HepG2 (cell line): ENCODE measurements around the gene FAM89B. TPM values are rescaled to one million over a fixed set of nuclear protein-coding genes. Genes with fewer than 3 reads are reported as not detected.

Experiments
- JARID2 ChIP-seq: sonication (generic); formaldehyde crosslinking; IDR thresholded peaks from 2 replicates; pipeline ENCODE4 v1.8.1; 2023; ENCODE audit warnings: missing genetic modification reagents, inconsistent platforms; ENCODE audit not compliant: insufficient replicate concordance
- KLF15 ChIP-seq: sonication (generic); formaldehyde crosslinking; IDR thresholded peaks from 2 replicates; pipeline ENCODE4 v1.8.1; 2023; ENCODE audit warnings: borderline replicate concordance, mild to moderate bottlenecking, inconsistent platforms, missing genetic modification reagents, mixed read lengths
- MEF2D ChIP-seq: sonication (generic); formaldehyde crosslinking; IDR thresholded peaks from 2 replicates; pipeline ENCODE4 v1.5.1; 2020; ENCODE audit warnings: mild to moderate bottlenecking, missing genetic modification reagents
- NFAT5 ChIP-seq: sonication (generic); formaldehyde crosslinking; IDR thresholded peaks from 2 replicates; pipeline ENCODE4 v1.4.0; 2020; ENCODE audit warnings: missing genetic modification reagents
- RBAK ChIP-seq: sonication (generic); formaldehyde crosslinking; IDR thresholded peaks from 2 replicates; pipeline ENCODE4 v1.5.1; 2020; ENCODE audit warnings: mild to moderate bottlenecking, missing genetic modification reagents
- RFX1 ChIP-seq: fragments of 450-650 bp; IDR thresholded peaks from 2 replicates; pipeline ENCODE4 v1.6.1; 2017
- ZBED4 ChIP-seq: sonication (generic); formaldehyde crosslinking; IDR thresholded peaks from 2 replicates; pipeline ENCODE4 v1.4.0; 2020; ENCODE audit warnings: missing genetic modification reagents, borderline replicate concordance
- ZBTB42 ChIP-seq: sonication (generic); formaldehyde crosslinking; IDR thresholded peaks from 2 replicates; pipeline ENCODE4 v1.5.0; 2020; ENCODE audit warnings: mild to moderate bottlenecking, missing genetic modification reagents
- ZBTB44 ChIP-seq: sonication (generic); formaldehyde crosslinking; IDR thresholded peaks from 2 replicates; pipeline ENCODE4 v1.4.0; 2020; ENCODE audit warnings: missing genetic modification reagents
- ZNF230 ChIP-seq: sonication (generic); formaldehyde crosslinking; IDR thresholded peaks from 2 replicates; pipeline ENCODE4 v1.4.0; 2020; ENCODE audit warnings: mild to moderate bottlenecking, missing genetic modification reagents
- ZNF253 ChIP-seq: sonication (generic); formaldehyde crosslinking; IDR thresholded peaks from 2 replicates; pipeline ENCODE4 v1.8.0; 2022; ENCODE audit warnings: mild to moderate bottlenecking, missing genetic modification reagents, borderline replicate concordance
- ZNF513 ChIP-seq: sonication (generic); formaldehyde crosslinking; conservative IDR thresholded peaks from 2 replicates; pipeline ENCODE4 v1.5.0; 2020; ENCODE audit warnings: missing genetic modification reagents
- ZNF724P ChIP-seq: sonication (generic); formaldehyde crosslinking; IDR thresholded peaks from 2 replicates; pipeline ENCODE4 v1.8.0; 2022; ENCODE audit warnings: missing genetic modification reagents, borderline replicate concordance
- ZNF839 ChIP-seq: sonication (generic); formaldehyde crosslinking; IDR thresholded peaks from 2 replicates; pipeline ENCODE4 v1.4.0; 2020; ENCODE audit warnings: missing genetic modification reagents, mild to moderate bottlenecking, borderline replicate concordance
- polyA plus RNA-seq, 8 experiments: library from polyadenylated mRNA; depleted of rRNA in 3 of 8; stranded (reverse) in 7 of 8; unstranded in 1 of 8; fragments of >200 nt; fragmentation: Illumina TruSeq in 4 of 8; extraction: Trizol in 4 of 8; gene quantifications; 2 replicates each; pipeline versions ENCODE4 v1.2.1 to v1.2.3, GENCODE V29; 2011 to 2016; ENCODE audit warnings: low read depth in 4 of 8, missing spikeins in 1 of 8, mixed read lengths in 1 of 8; ENCODE audit not compliant: insufficient read depth in 1 of 8
- total RNA-seq, 5 experiments: library from RNA; depleted of rRNA; stranded (reverse); fragments of >200 nt; fragmentation: Illumina TruSeq; extraction: Trizol; gene quantifications; 2 replicates each; pipeline ENCODE4 v1.2.3, GENCODE V29; 2016; ENCODE audit warnings: low read depth in 1 of 5

FAM89B gene
- total and polyA plus RNA-seq, 2 of the 13 experiments (the other 11 are each of a cell fraction or from before 2014, with no cell fraction given): 5.7 to 8.0 TPM

- TF ChIP-seq ZBED4 (CRISPR knock-in tag) (no peak), JARID2 (CRISPR knock-in tag) (peak; percentile 34), NFAT5 (no peak), ZNF839 (CRISPR knock-in tag) (peak; percentile 79; the same call in 1 of the 2 replicates), KLF15 (CRISPR knock-in tag) (no peak), ZNF253 (no peak), RBAK (CRISPR knock-in tag) (peak; percentile 41; the same call in 1 of the 2 replicates), RFX1 (peak; percentile 48), ZNF230 (CRISPR knock-in tag) (peak; percentile 79; the same call in 1 of the 2 replicates), ZBTB44 (no peak), ZBTB42 (CRISPR knock-in tag) (no peak; the same call in 1 of the 2 replicates), ZNF513 (no peak), ZNF724P (CRISPR knock-in tag) (peak; percentile 3; the same call in 1 of the 2 replicates), MEF2D (CRISPR knock-in tag) (peak; percentile 96)
Measured at GRCh38 chr11:65569973-65570918, 2.1 kb upstream of the FAM89B start, which contains the start of gene ZNRD2 (continued).
